ENCODE data around the gene CXADR. TPM values are rescaled to one million over a fixed set of nuclear protein-coding genes. Genes with fewer than 3 reads are reported as not detected.

Gene CXADR
- total RNA-seq, 1 experiment from 2014 or later: 152 TPM

DNA sequence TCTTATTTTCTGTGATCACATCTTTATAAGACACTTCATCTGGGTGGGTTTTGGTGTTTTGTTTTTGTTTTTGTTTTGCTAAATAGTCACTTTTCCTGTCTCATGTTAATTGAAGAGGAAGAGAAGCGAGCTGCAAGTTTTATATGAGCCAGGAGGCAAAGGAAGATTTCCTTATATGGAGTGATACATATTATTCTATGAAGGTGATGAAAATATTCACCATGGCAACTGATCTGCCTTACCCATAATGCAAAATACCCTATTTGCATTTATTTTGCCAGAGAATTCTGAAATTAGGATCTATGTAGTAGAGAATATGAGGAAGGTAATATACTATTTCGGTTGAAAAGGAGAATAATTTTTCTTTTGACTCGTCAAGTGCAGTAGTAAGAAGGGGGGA lies 13.9 kb downstream of the CXADR start:
- H3K4me3 Mint-ChIP-seq: peak overlapping the region in 1 of 2 experiments; percentile 52; a peak in 4 of 5 replicates
- H3K9ac ChIP-seq (ENCODE audit: extremely low read depth, insufficient read length, low read length): no peak overlapping the region

More for the DNA sequence above, 13.9 kb downstream of the CXADR start:
- Histone ChIP-seq H2BK15ac (ENCODE audit: low read depth, low read length) (no peak overlapping the region), H3K4me1 (ENCODE audit: insufficient read depth, low read length) (peaks cover 11% of the 10 kb centered on the region; the same call in 1 of the 2 replicates), H3K79me1 (ENCODE audit: insufficient read depth, low read depth, low read length, poor library complexity, severe bottlenecking) (no peaks in the 10 kb centered on the region), H3K56ac (ENCODE audit: insufficient read length, low read depth, low read length) (no peak overlapping the region), H4K5ac (ENCODE audit: insufficient read length, low read depth, low read length) (no peak overlapping the region), H3K23me2 (ENCODE audit: insufficient read length, low read depth, low read length, poor library complexity, severe bottlenecking) (no peaks in the 10 kb centered on the region), H2BK120ac (ENCODE audit: low read depth, low read length, poor library complexity, severe bottlenecking) (no peak overlapping the region), H2BK5ac (ENCODE audit: insufficient read length, low read length) (no peak overlapping the region), H3K27me3 (ENCODE audit: insufficient read depth, low read length) (no peaks in the 10 kb centered on the region), H2BK20ac (ENCODE audit: low read depth, low read length, poor library complexity, severe bottlenecking) (no peak overlapping the region), H2BK12ac (ENCODE audit: insufficient read length, low read depth, low read length) (no peak overlapping the region), H4K91ac (ENCODE audit: insufficient read length, low read depth, low read length) (no peak overlapping the region), H3K27ac (ENCODE audit: insufficient read length, low read depth, low read length) (peak overlapping the region; percentile 70), H3T11ph (ENCODE audit: low read length) (no peak overlapping the region), H3K23ac (ENCODE audit: insufficient read length, low read depth, low read length) (no peak overlapping the region), H3K4ac (ENCODE audit: low read depth, low read length) (no peak overlapping the region; the same call in 1 of the 2 replicates), H4K20me1 (ENCODE audit: control insufficient read depth, insufficient read depth, insufficient read length) (no peaks in the 10 kb centered on the region), H3K9me3 (ENCODE audit: control insufficient read depth, low read depth, low read length) (no peaks in the 10 kb centered on the region), H4K8ac (replicated peaks; ENCODE audit: insufficient read length, low read depth, low read length) (no peak overlapping the region), H3K14ac (ENCODE audit: insufficient read depth, low read length) (no peak overlapping the region), H3K79me2 (ENCODE audit: insufficient read depth, low read length) (peaks cover 70% of the 10 kb centered on the region), H3K18ac (ENCODE audit: insufficient read length, low read depth, low read length) (no peak overlapping the region), H2AK5ac (ENCODE audit: insufficient read length, low read length) (no peak overlapping the region), H3K4me2 (ENCODE audit: insufficient read depth, insufficient read length, low read length) (peak overlapping the region; percentile 40), H2AFZ (ENCODE audit: low read length) (no peak overlapping the region)
- TF ChIP-seq CTCF (conservative IDR thresholded peaks at IDR 0.05): no peak
- H3K27me3 Mint-ChIP-seq (ENCODE audit: low read depth): no peaks in the 10 kb centered on the region
- 100% methylated on average over 2 of the region's 3 CpGs for WGBS (ENCODE audit: extremely low coverage, insufficient read length, low lambda C conversion rate)
- H3K9me3 Mint-ChIP-seq: no peaks in the 10 kb centered on the region
- peaks cover 3 to 36% (median 19%) of the 10 kb centered on the region in 3 experiments; a peak in 6 of 7 replicates for H3K36me3 Mint-ChIP-seq (ENCODE audit: insufficient read depth in 1 of 3, low read depth in 3 of 3)
- peak overlapping the region; percentile 72 to 80 (median 74); a peak in 6 of 7 replicates for H3K27ac Mint-ChIP-seq
- no peak for DNase-seq
- peaks cover 51 to 52% of the 10 kb centered on the region in 2 experiments for H3K4me1 Mint-ChIP-seq

Data from H9 (cell line).